HEK293T (cell line): ENCODE results near the gene OR51B4.

Source experiments
- CTBP1 ChIP-seq: fragments of 450-650 bp; IDR thresholded peaks from 2 replicates; pipeline ENCODE4 v1.6.1; 2016; ENCODE audit warnings: borderline replicate concordance
- ELF4 ChIP-seq: fragments of 450-650 bp; IDR thresholded peaks from 2 replicates; pipeline ENCODE4 v1.6.1; 2017; ENCODE audit warnings: antibody characterized with exemption
- FOXA1 ChIP-seq: fragments of 450-650 bp; IDR thresholded peaks from 2 replicates; pipeline ENCODE4 v1.6.1; 2016; ENCODE audit warnings: mild to moderate bottlenecking
- L3MBTL2 ChIP-seq: fragments of 450-650 bp; conservative IDR thresholded peaks from 2 replicates; pipeline ENCODE4 v1.6.1; 2016; ENCODE audit warnings: mild to moderate bottlenecking
- SP1 ChIP-seq: fragments of 450-650 bp; IDR thresholded peaks from 2 replicates; pipeline ENCODE4 v1.6.1; 2017
- TARDBP ChIP-seq: fragments of 450-650 bp; IDR thresholded peaks from 2 replicates; pipeline ENCODE4 v1.6.1; 2016

GRCh38 chr11:5284637-5285036 is 17.1 kb downstream of the OR51B4 start:
- TF ChIP-seq SP1 (no peak), CTBP1 (no peak), ELF4 (no peak), FOXA1 (no peak), TARDBP (no peak), L3MBTL2 (no peak)
